Endothelial cell of umbilical vein (primary cell): ENCODE measurements around the gene TBC1D23. TPM values are rescaled to one million over a fixed set of nuclear protein-coding genes. Genes with fewer than 3 reads are reported as not detected.

Experiments
- BruUV-seq: library from RNA; stranded (reverse); fragments of 400-500 nt; replicated peaks from 2 replicates; lab custom pipeline; 2021; lab: Mats Ljungman, UMichigan
- CTCF ChIA-PET: fragments of 300-600, 350-600 bp; sonication (Branson Sonifier 250); formaldehyde crosslinking; loops from one replicate; lab custom pipeline; 2021; ENCODE audit warnings: antibody characterized with exemption, inconsistent platforms; lab: Charles Lee
- POLR2A ChIA-PET: fragments of 300-600, 350-600 bp; sonication (Branson Sonifier 250); formaldehyde crosslinking; loops from one replicate; lab custom pipeline; 2021; ENCODE audit warnings: antibody characterized with exemption, inconsistent platforms; lab: Charles Lee
- DNase-seq: peaks from one replicate; pipeline ENCODE4 v3.0.0-alpha.2; 2011; ENCODE audit warnings: low read depth, low spot score
- FAIRE-seq: peaks from 2 replicates; lab custom pipeline; 2011; peaks lifted over from hg19 to GRCh38; lab: Jason Lieb, UNC
- H2AFZ ChIP-seq: 2 replicates; pipeline ENCODE4 v1.6.0; 2012; ENCODE audit warnings: low read depth, low read length, control low read depth, inconsistent platforms
- H3K27ac ChIP-seq: 2 replicates; pipeline ENCODE4 v1.5.1; 2011; ENCODE audit warnings: low read depth, mild to moderate bottlenecking, control low read depth, low read length, moderate library complexity; ENCODE audit not compliant: insufficient read depth
- H3K27me3 ChIP-seq, 2 experiments: 2 replicates each; pipeline versions ENCODE4 v1.6.0 to v1.6.1; 2011; ENCODE audit warnings: low read length in 2 of 2, mixed read lengths in 1 of 2; ENCODE audit not compliant: control insufficient read depth in 2 of 2, insufficient read depth in 2 of 2
- H3K36me3 ChIP-seq, 2 experiments: 2 replicates in 1 of 2; 3 replicates in 1 of 2; pipeline ENCODE4 v1.5.1; 2011; ENCODE audit warnings: low read length in 2 of 2, mild to moderate bottlenecking in 1 of 2, moderate library complexity in 1 of 2; ENCODE audit not compliant: control insufficient read depth in 2 of 2, insufficient read depth in 2 of 2; ENCODE audit errors: extremely low read depth in 1 of 2
- H3K4me1 ChIP-seq: 3 replicates; pipeline ENCODE4 v1.5.1; 2011; ENCODE audit warnings: mild to moderate bottlenecking, low read length; ENCODE audit not compliant: control insufficient read depth, insufficient read depth; ENCODE audit errors: extremely low read depth
- H3K4me2 ChIP-seq: 2 replicates; pipeline ENCODE4 v1.6.1; 2011; ENCODE audit warnings: low read length, control low read depth, mixed read lengths; ENCODE audit not compliant: insufficient read depth
- H3K4me3 ChIP-seq, 3 experiments: fragments of 200-600 bp in 1 of 3; sonication (generic), shearing (Covaris generic) in 1 of 3; replicated peaks in 1 of 3; 2 replicates each; pipeline ENCODE4 v1.5.1; 2011 to 2016; ENCODE audit warnings: control low read depth in 3 of 3, low read length in 3 of 3, mild to moderate bottlenecking in 2 of 3, inconsistent platforms in 1 of 3, low read depth in 1 of 3, moderate library complexity in 1 of 3; ENCODE audit not compliant: insufficient read depth in 1 of 3
- H3K79me2 ChIP-seq: 2 replicates; pipeline ENCODE4 v1.6.0; 2012; ENCODE audit warnings: low read length, inconsistent platforms; ENCODE audit not compliant: control insufficient read depth, insufficient read depth
- H3K9ac ChIP-seq: replicated peaks from 2 replicates; pipeline ENCODE3; 2011; ENCODE audit warnings: low read length, control low read depth; ENCODE audit not compliant: insufficient read depth; ENCODE audit errors: extremely low read depth
- H3K9me1 ChIP-seq: replicated peaks from 3 replicates; pipeline ENCODE4 v1.6.0; 2011; ENCODE audit warnings: mild to moderate bottlenecking, low read length; ENCODE audit not compliant: control insufficient read depth, insufficient read depth; ENCODE audit errors: extremely low read depth
- H3K9me3 ChIP-seq: replicated peaks from 2 replicates; pipeline ENCODE4 v1.5.1; 2012; ENCODE audit warnings: low read length, inconsistent platforms; ENCODE audit not compliant: control insufficient read depth, insufficient read depth
- H4K20me1 ChIP-seq: replicated peaks from 2 replicates; pipeline ENCODE3; 2011; ENCODE audit warnings: mild to moderate bottlenecking, low read length; ENCODE audit not compliant: control insufficient read depth, insufficient read depth; ENCODE audit errors: extremely low read depth
- CTCF ChIP-seq, 2 donors: IDR thresholded peaks; 1 replicate in 1 of 2; 2 replicates in 1 of 2; pipeline ENCODE4 v1.5.1; 2011; ENCODE audit warnings: low read length in 2 of 2, mild to moderate bottlenecking in 2 of 2, moderate library complexity in 2 of 2, control low read depth in 1 of 2, inconsistent platforms in 1 of 2, low read depth in 1 of 2; ENCODE audit not compliant: insufficient read depth in 1 of 2; ENCODE audit errors: extremely low read depth in 1 of 2
- EZH2 ChIP-seq: IDR thresholded peaks from 2 replicates; pipeline ENCODE4 v1.6.1; 2012; ENCODE audit warnings: borderline replicate concordance, low read depth, mild to moderate bottlenecking, moderate library complexity, low read length, inconsistent platforms; ENCODE audit not compliant: severe bottlenecking
- FOS ChIP-seq: IDR thresholded peaks from 2 replicates; pipeline ENCODE4 v1.6.1; 2011; ENCODE audit warnings: mild to moderate bottlenecking, low read length, moderate library complexity, borderline replicate concordance; ENCODE audit not compliant: insufficient read depth
- GATA2 ChIP-seq: IDR thresholded peaks from 2 replicates; pipeline ENCODE4 v1.7.0; 2011; ENCODE audit warnings: low read depth, mild to moderate bottlenecking, moderate library complexity, mixed read lengths, low read length; ENCODE audit not compliant: insufficient read length, insufficient read depth
- JUN ChIP-seq: IDR thresholded peaks from 2 replicates; pipeline ENCODE4 v1.6.1; 2011; ENCODE audit warnings: borderline replicate concordance, low read depth; ENCODE audit not compliant: insufficient read length, insufficient read depth
- MAX ChIP-seq: IDR thresholded peaks from 2 replicates; pipeline ENCODE4 v1.6.1; 2011; ENCODE audit not compliant: insufficient read depth, insufficient read length
- MYC ChIP-seq: IDR thresholded peaks from one replicate; pipeline ENCODE4 v1.6.1; 2011; ENCODE audit warnings: mild to moderate bottlenecking, low read depth, low read length
- POLR2A ChIP-seq: IDR thresholded peaks from 2 replicates; pipeline ENCODE4 v1.6.1; 2012; ENCODE audit warnings: low read depth, mild to moderate bottlenecking, control low read depth, low read length
- POLR2AphosphoS5 ChIP-seq: IDR thresholded peaks from 2 replicates; pipeline ENCODE4 v1.6.1; 2012; ENCODE audit warnings: low read depth, mild to moderate bottlenecking, control low read depth, low read length, moderate library complexity; ENCODE audit not compliant: insufficient read depth
- dilution Hi-C: fragments of 300-500 bp; cut with MboI; formaldehyde crosslinking; loops from one replicate; pipeline ENCODE4 v1.15.0; 2019; ENCODE audit warnings: low sequenced_read_pairs; ENCODE audit not compliant: extremely low pct_ligation_motif_present
- intact Hi-C: fragments of 100-400 bp; cut with micrococcal nuclease; formaldehyde crosslinking; loops from one replicate; pipeline ENCODE4 v1.10.0; 2022
- polyA plus RNA-seq, 4 experiments: library from polyadenylated mRNA; depleted of rRNA in 3 of 4; stranded (reverse) in 3 of 4; unstranded in 1 of 4; fragments of >200 nt; gene quantifications; 2 replicates each; pipeline versions ENCODE4 v1.2.1 to v1.2.3, GENCODE V29; 2011 to 2012; ENCODE audit warnings: missing spikeins in 1 of 4
- total RNA-seq: library from RNA; stranded (reverse); gene quantifications from 2 replicates; pipeline ENCODE4 v1.2.3, GENCODE V29; 2021

TBC1D23 gene
- total and polyA plus RNA-seq, 2 donors (not counting 3 experiments of a cell fraction or from before 2014, with no cell fraction given), result 10.3 to 34.8 TPM

- no peak for FAIRE-seq
- Histone ChIP-seq H3K4me3 (no peak overlapping the region), H3K4me2 (no peak overlapping the region), H3K27ac (no peak overlapping the region), H3K9ac (no peak overlapping the region), H3K9me1 (no peaks in the 10 kb centered on the region), H3K9me3 (no peaks in the 10 kb centered on the region), H3K27me3 (no peaks in the 10 kb centered on the region), H3K79me2 (no peaks in the 10 kb centered on the region), H3K4me1 (peaks cover 13% of the 10 kb centered on the region), H4K20me1 (no peaks in the 10 kb centered on the region), H3K36me3 (peaks cover 0 to 9% of the 10 kb centered on the region in 2 experiments), H2AFZ (no peak overlapping the region)
- CTCF ChIA-PET, result no interaction called here
- DNase-seq, result no peak
- no TSS peak for BruUV-seq
- TF ChIP-seq POLR2AphosphoS5 (no peak), EZH2 (no peak), MYC (no peak), MAX (no peak), FOS (no peak), CTCF (IDR thresholded peaks at IDR 0.05; ENCODE audit: extremely low read depth in 1 of 2, insufficient read depth in 1 of 2, low read depth in 1 of 2, low read length in 2 of 2) (no peak), POLR2A (no peak), GATA2 (no peak), JUN (no peak)
- dilution Hi-C loops, result no loop called here
- intact Hi-C loops, result no loop called here
- POLR2A ChIA-PET, result no interaction called here
These were observed 27.6 kb downstream of the TBC1D23 start for GRCh38 chr3:100288288-100288894.
